Vagina (tissue), 2 donors: ENCODE results near the gene CRMP1. TPM values are rescaled to one million over a fixed set of nuclear protein-coding genes. Genes with fewer than 3 reads are reported as not detected.

Experiments used
- DNase-seq, 2 donors: peaks; one replicate each; pipeline ENCODE4 v3.0.0-alpha.2; 2017; ENCODE audit errors: extremely low spot score in 2 of 2
- H3K27ac ChIP-seq: fragments of 200-600 bp; sonication (generic); one replicate; pipeline ENCODE4 v1.5.1; 2019
- H3K27me3 ChIP-seq: fragments of 200-600 bp; sonication (generic); one replicate; pipeline ENCODE4 v1.5.1; 2019
- H3K36me3 ChIP-seq, 2 donors: fragments of 200-600 bp; sonication (generic); one replicate each; pipeline ENCODE4 v1.5.1; 2017 to 2019
- H3K4me1 ChIP-seq: fragments of 200-600 bp; sonication (generic); one replicate; pipeline ENCODE4 v1.5.1; 2019
- H3K4me3 ChIP-seq, 2 donors: fragments of 200-600 bp; sonication (generic); 1 replicate in 1 of 2; 2 replicates in 1 of 2; pipeline ENCODE4 v1.5.1; 2016 to 2019
- H3K9me3 ChIP-seq: fragments of 200-600 bp; sonication (generic); one replicate; pipeline ENCODE4 v1.5.1; 2019
- CTCF ChIP-seq, 3 experiments: fragments of 450-650 bp in 2 of 3; fragments of 200-600 bp in 1 of 3; sonication (generic) in 1 of 3; IDR thresholded peaks; one replicate each; pipeline ENCODE4 v1.5.1; 2017 to 2019; ENCODE audit warnings: antibody characterized with exemption in 3 of 3, mild to moderate bottlenecking in 2 of 3, moderate library complexity in 2 of 3
- POLR2A ChIP-seq, 2 donors: fragments of 450-650 bp; IDR thresholded peaks; one replicate each; pipeline ENCODE4 v1.6.1; 2017; ENCODE audit warnings: antibody characterized with exemption in 2 of 2, mild to moderate bottlenecking in 2 of 2, moderate library complexity in 2 of 2
- POLR2AphosphoS5 ChIP-seq, 2 donors: sonication (generic); formaldehyde crosslinking; IDR thresholded peaks; one replicate each; pipeline ENCODE4 v1.9.0; 2017; ENCODE audit warnings: antibody characterized with exemption in 2 of 2, mild to moderate bottlenecking in 2 of 2, low read depth in 1 of 2; ENCODE audit not compliant: insufficient read depth in 1 of 2
- intact Hi-C: fragments of 100-400 bp; cut with DNase I; formaldehyde crosslinking; loops from one replicate; pipeline ENCODE4 v1.15.1; 2023
- total RNA-seq: library from RNA; depleted of rRNA; stranded (reverse); fragments of >200 nt; gene quantifications from one replicate; pipeline ENCODE4 v1.2.3, GENCODE V29; 2016

CRMP1 gene
- total RNA-seq, 1 donor from 2014 or later: 3.4 TPM

- no peak overlapping the region for H3K27ac ChIP-seq
- DNase-seq: no peak
- TF ChIP-seq POLR2A (IDR thresholded peaks at IDR 0.05) (no peak), CTCF (IDR thresholded peaks at IDR 0.05) (no peak), POLR2AphosphoS5 (IDR thresholded peaks at IDR 0.05; ENCODE audit: insufficient read depth in 1 of 2, low read depth in 1 of 2) (no peak)
Measured at GRCh38 chr4:5845035-5845905, 47.6 kb downstream of the CRMP1 start.

GRCh38 chr4:5843573-5844530 lies 49.0 kb downstream of the CRMP1 start:
- Histone ChIP-seq H3K27ac (no peak overlapping the region), H3K27me3 (no peaks in the 10 kb centered on the region), H3K4me3 (no peak overlapping the region), H3K4me1 (peaks cover 7% of the 10 kb centered on the region), H3K36me3 (no peaks in the 10 kb centered on the region), H3K9me3 (no peaks in the 10 kb centered on the region)
- DNase-seq: no peak
- TF ChIP-seq CTCF (IDR thresholded peaks at IDR 0.05) (no peak), POLR2A (IDR thresholded peaks at IDR 0.05) (no peak), POLR2AphosphoS5 (IDR thresholded peaks at IDR 0.05; ENCODE audit: insufficient read depth in 1 of 2, low read depth in 1 of 2) (no peak)
- intact Hi-C loops: no loop called here

More at GRCh38 chr4:5845035-5845905, 47.6 kb downstream of the CRMP1 start:
- no peaks in the 10 kb centered on the region for H3K36me3 ChIP-seq
- no peaks in the 10 kb centered on the region for H3K9me3 ChIP-seq
- intact Hi-C loops: no loop called here
- H3K27me3 ChIP-seq: no peaks in the 10 kb centered on the region
- H3K4me1 ChIP-seq: peaks cover 3% of the 10 kb centered on the region
- no peak overlapping the region for H3K4me3 ChIP-seq

- Histone ChIP-seq H3K4me1 (peaks cover 7% of the 10 kb centered on the region), H3K9me3 (no peaks in the 10 kb centered on the region), H3K27me3 (no peaks in the 10 kb centered on the region), H3K4me3 (no peak overlapping the region), H3K27ac (no peak overlapping the region), H3K36me3 (no peaks in the 10 kb centered on the region)
- DNase-seq: no peak
- intact Hi-C loops: no loop called here
- TF ChIP-seq POLR2AphosphoS5 (IDR thresholded peaks at IDR 0.05; ENCODE audit: insufficient read depth in 1 of 2, low read depth in 1 of 2) (no peak), POLR2A (IDR thresholded peaks at IDR 0.05) (no peak), CTCF (IDR thresholded peaks at IDR 0.05) (no peak)
Measured at GRCh38 chr4:5842456-5842855, 50.4 kb downstream of the CRMP1 start.

- Histone ChIP-seq H3K27ac (peak overlapping the region; percentile 35), H3K36me3 (no peaks in the 10 kb centered on the region), H3K4me3 (peak overlapping the region; percentile 15 to 29), H3K9me3 (no peaks in the 10 kb centered on the region), H3K4me1 (peaks cover 7% of the 10 kb centered on the region), H3K27me3 (no peaks in the 10 kb centered on the region)
- intact Hi-C loops: no loop called here
- TF ChIP-seq POLR2A (IDR thresholded peaks at IDR 0.05) (no peak), POLR2AphosphoS5 (IDR thresholded peaks at IDR 0.05; ENCODE audit: insufficient read depth in 1 of 2, low read depth in 1 of 2) (peak in 1 of 2 donors; percentile 69)
- DNase-seq: no peak
Measured at GRCh38 chr4:5839751-5840674, 52.9 kb downstream of the CRMP1 start.
